Stimulated activated CD8-positive, alpha-beta memory T cell treated with anti-CD3 and anti-CD28 coated beads, Interleukin-15, amount 100 ng/mL, for 48 hours (primary cell): Measurements from ENCODE around the gene ATP1A4.
"Not testable (repeated sequence)": the region's sequence is repeated elsewhere in the genome, so short reads cannot be mapped to it uniquely, and the experiment has no call there.

Experiments
- DNase-seq, 2 donors: peaks; one replicate each; pipeline ENCODE4 v3.0.0-alpha.2; 2020; ENCODE audit warnings: low read depth in 2 of 2

ATP1A4 gene

GRCh38 chr1:160123726-160124125 is 27.7 kb upstream of the ATP1A4 start:
- no peak for DNase-seq

GRCh38 chr1:160124705-160125478 is 26.5 kb upstream of the ATP1A4 start:
- no peak for DNase-seq

GRCh38 chr1:160125746-160126145 is 25.7 kb upstream of the ATP1A4 start:
- DNase-seq, result no peak

GRCh38 chr1:160126342-160126741 is 25.1 kb upstream of the ATP1A4 start:
- not testable (repeated sequence) for DNase-seq

- DNase-seq, result no peak
Observed at GRCh38 chr1:160127381-160127780, 24.0 kb upstream of the ATP1A4 start.

GRCh38 chr1:160127865-160128523 is 23.4 kb upstream of the ATP1A4 start:
- no peak for DNase-seq

- no peak for DNase-seq
Observed at GRCh38 chr1:160128636-160129035, 22.8 kb upstream of the ATP1A4 start.

GRCh38 chr1:160129046-160129445 is 22.4 kb upstream of the ATP1A4 start:
- DNase-seq, result no peak

GRCh38 chr1:160129558-160129957 is 21.8 kb upstream of the ATP1A4 start:
- no peak for DNase-seq

- DNase-seq, result no peak
Observed at GRCh38 chr1:160129966-160130365, 21.4 kb upstream of the ATP1A4 start.

- no peak for DNase-seq
Observed at GRCh38 chr1:160130486-160130885, 20.9 kb upstream of the ATP1A4 start.

- no peak for DNase-seq
Observed at GRCh38 chr1:160130939-160131338, 20.5 kb upstream of the ATP1A4 start.

- no peak for DNase-seq
Observed at GRCh38 chr1:160131803-160132565, 19.4 kb upstream of the ATP1A4 start.

- no peak for DNase-seq
Observed at GRCh38 chr1:160133990-160134770, 17.2 kb upstream of the ATP1A4 start.

GRCh38 chr1:160134791-160135572 is 16.4 kb upstream of the ATP1A4 start:
- DNase-seq, result no peak

- no peak for DNase-seq
Observed at GRCh38 chr1:160136121-160136925, 15.1 kb upstream of the ATP1A4 start.

GRCh38 chr1:160136926-160137200 is 14.5 kb upstream of the ATP1A4 start:
- DNase-seq, result no peak

GRCh38 chr1:160137216-160137862 is 14.1 kb upstream of the ATP1A4 start:
- DNase-seq, result no peak

GRCh38 chr1:160139840-160140239 is 11.6 kb upstream of the ATP1A4 start:
- DNase-seq, result no peak

- no peak for DNase-seq
Observed at GRCh38 chr1:160143695-160144094, 7.7 kb upstream of the ATP1A4 start.
